ENCODE measurements around the gene MAP1B. TPM values are rescaled to one million over a fixed set of nuclear protein-coding genes. Genes with fewer than 3 reads are reported as not detected.

The MAP1B gene
- total and polyA plus RNA-seq, 10 of the 15 experiments (the other 5 are each of a cell fraction or from before 2014, with no cell fraction given): 0.02 to 0.81 (median 0.06) TPM; not detected in 1

- Histone ChIP-seq H3K79me2 (ENCODE audit: control insufficient read depth, insufficient read depth, low read length) (no peaks in the 10 kb centered on the region), H3K9me3 (replicated peaks; ENCODE audit: control insufficient read depth, insufficient read depth, low read length) (no peaks in the 10 kb centered on the region), H3K4me3 (no peak overlapping the region), H3K4me1 (ENCODE audit: control insufficient read depth, insufficient read depth, low read length) (0 out of 2 replicates have a peak, but pooled peaks cover 2% of the 10 kb centered on the region), H3K9ac (ENCODE audit: control insufficient read depth, insufficient read depth, low read length) (no peak overlapping the region), H3K27ac (ENCODE audit: control insufficient read depth, insufficient read depth) (no peak overlapping the region), H4K20me1 (ENCODE audit: control insufficient read depth, insufficient read depth) (no peaks in the 10 kb centered on the region), H3K4me2 (ENCODE audit: control insufficient read depth, insufficient read depth) (0 out of 2 replicates have a peak overlapping the region, but pooled peaks have one; percentile 55), H3K36me3 (ENCODE audit: control insufficient read depth in 2 of 2, insufficient read depth in 2 of 2, low read length in 1 of 2) (no peaks in the 10 kb centered on the region), H3K27me3 (replicated peaks in 1 of 2; ENCODE audit: control insufficient read depth in 2 of 2, insufficient read depth in 2 of 2, low read length in 1 of 2) (peaks cover 5 to 20% of the 10 kb centered on the region in 2 experiments), H2AFZ (ENCODE audit: control insufficient read depth, low read depth, low read length) (no peak overlapping the region)
- ChIA-PET CTCF (no interaction called here), POLR2A (no interaction called here), SMC1A (ENCODE audit: uncharacterized antibody, unreplicated experiment) (no interaction called here), RAD21 (ENCODE audit: unreplicated experiment) (no interaction called here)
- in situ Hi-C loops (cut with MboI): no loop called here
- intact Hi-C loops (cut with micrococcal nuclease; ENCODE audit: unreplicated experiment): no loop called here
- FAIRE-seq: no peak
- no peak for DNase-seq (ENCODE audit: low read depth, low spot score)
- BruUV-seq (replicated peaks): no TSS peak
- 42% methylated on average over 11 of the region's 11 CpGs for WGBS (ENCODE audit: insufficient coverage, insufficient replicate concordance, low lambda C conversion rate, missing lambda C conversion rate)
- ATAC-seq: no peak
- TF ChIP-seq SKIL (IDR thresholded peaks at IDR 0.05; ENCODE audit: low read depth, poor library complexity, severe bottlenecking): no peak
- TF ChIP-seq TCF7 (IDR thresholded peaks at IDR 0.05; ENCODE audit: borderline replicate concordance): no peak
- no peak for TF ChIP-seq DPF2 (IDR thresholded peaks at IDR 0.05)
- TF ChIP-seq, protein P1, sequence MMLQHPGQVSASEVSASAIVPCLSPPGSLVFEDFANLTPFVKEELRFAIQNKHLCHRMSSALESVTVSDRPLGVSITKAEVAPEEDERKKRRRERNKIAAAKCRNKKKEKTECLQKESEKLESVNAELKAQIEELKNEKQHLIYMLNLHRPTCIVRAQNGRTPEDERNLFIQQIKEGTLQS (IDR thresholded peaks at IDR 0.05; ENCODE audit: borderline replicate concordance, extremely low read depth, low read depth, low read length): no peak
- no peak for TF ChIP-seq TARDBP (IDR thresholded peaks at IDR 0.05; ENCODE audit: borderline replicate concordance)
- no peak for TF ChIP-seq ZBTB11 (CRISPR knock-in tag; IDR thresholded peaks at IDR 0.05)
- TF ChIP-seq CEBPZ (IDR thresholded peaks at IDR 0.05; ENCODE audit: low read depth, low read length): no peak
- TF ChIP-seq CUX1 (IDR thresholded peaks at IDR 0.05; ENCODE audit: insufficient replicate concordance, low read depth, low read length): no peak
These were observed 501 bp upstream of the MAP1B start for GRCh38 chr5:72106817-72107130.

All from GM12878 (cell line).